ENCODE data around the gene HDLBP.

DNA sequence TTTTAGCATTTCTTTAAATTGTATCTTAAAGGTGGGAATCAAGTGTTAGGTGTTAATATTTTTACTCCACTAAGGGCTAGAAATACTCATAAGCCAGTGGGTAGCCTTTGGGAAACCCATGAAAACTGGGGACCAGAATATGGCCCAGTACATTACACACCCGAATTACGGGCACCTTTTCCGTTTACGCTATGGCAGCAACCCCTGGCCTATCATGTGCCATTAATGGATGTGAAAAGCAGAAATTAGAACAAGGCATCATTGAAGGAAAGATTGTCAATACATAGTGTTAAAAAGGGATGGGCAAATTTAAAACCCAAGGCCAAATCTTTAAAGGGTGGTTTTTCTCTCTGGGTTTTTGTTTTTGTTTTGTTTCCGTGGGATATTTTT is 41.4 kb upstream of the HDLBP start:
- TF ChIP-seq CTCF (IDR thresholded peaks at IDR 0.05) (no peak), POLR2A (IDR thresholded peaks at IDR 0.05) (no peak)
